EL (cell line): ENCODE results near the gene VWF.
"Not testable (repeated sequence)": the region's sequence is repeated elsewhere in the genome, so short reads cannot be mapped to it uniquely, and the experiment has no call there.

Source experiments
- DNase-seq: peaks from one replicate; pipeline ENCODE4 v3.0.0-alpha.2; 2016

VWF gene

DNA sequence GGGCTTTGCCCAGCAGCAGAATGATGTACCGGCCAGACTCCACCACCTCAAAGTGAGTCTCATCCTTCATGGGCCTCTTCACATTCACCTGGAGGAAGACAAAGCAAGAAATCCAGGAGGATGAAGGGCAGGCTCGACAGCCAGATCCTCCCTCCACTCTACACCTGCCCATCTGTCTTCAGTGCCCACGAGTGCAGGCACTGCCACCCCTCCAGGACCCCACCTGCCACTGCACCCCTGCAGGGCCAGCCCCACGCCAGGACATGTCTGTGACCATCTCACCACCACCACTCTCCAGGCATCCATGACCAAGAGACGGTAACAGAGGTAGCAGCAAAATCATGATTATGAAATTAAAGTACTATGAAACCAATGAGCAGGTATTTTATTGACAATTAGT lies 95.1 kb downstream of the VWF start:
- DNase-seq = no peak

DNA sequence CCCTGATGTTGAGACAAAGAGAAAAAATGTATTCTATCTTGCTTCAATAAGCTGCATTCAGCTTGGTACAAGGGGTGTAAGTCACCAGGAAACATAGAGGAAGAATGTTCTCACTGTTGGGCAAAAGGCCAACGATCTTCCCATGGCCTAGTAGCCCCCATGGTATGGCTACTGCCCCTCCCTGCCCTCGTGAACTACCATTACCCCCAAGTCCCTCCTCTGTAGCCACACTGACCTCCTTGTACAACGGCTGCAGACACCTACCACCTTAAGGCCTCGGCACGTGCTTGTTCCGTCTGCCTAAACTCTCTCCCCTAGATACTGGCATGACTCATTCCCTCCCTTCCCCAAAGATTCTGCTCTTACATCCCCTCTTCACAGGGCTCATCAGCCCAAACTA lies 97.5 kb downstream of the VWF start:
- DNase-seq = no peak

GRCh38 chr12:6025703-6026298 lies 98.7 kb downstream of the VWF start:
- not testable (repeated sequence) for DNase-seq

DNA sequence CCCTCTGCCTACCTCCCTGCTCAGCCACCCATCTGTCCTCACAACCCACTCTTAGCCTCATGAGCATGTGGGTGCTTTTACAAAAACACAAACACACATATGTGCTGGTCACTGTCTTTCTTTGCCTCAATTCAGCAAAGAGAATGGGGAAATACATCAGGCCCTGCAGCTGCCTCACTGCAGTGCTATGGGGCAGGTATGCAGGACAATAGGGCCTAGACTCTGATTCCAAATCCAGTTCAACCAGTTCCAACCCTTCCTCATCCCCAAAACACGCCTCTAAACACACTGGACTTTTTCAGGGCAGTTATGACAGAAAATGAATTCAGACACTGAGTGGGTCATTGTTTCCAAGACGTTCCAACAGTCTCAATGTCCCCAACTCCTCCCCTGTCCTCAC lies 100.4 kb downstream of the VWF start:
- DNase-seq = not testable (repeated sequence)

GRCh38 chr12:6020930-6021329 lies 103.5 kb downstream of the VWF start:
- no peak for DNase-seq

GRCh38 chr12:6020511-6020910 lies 104.0 kb downstream of the VWF start:
- not testable (repeated sequence) for DNase-seq

DNA sequence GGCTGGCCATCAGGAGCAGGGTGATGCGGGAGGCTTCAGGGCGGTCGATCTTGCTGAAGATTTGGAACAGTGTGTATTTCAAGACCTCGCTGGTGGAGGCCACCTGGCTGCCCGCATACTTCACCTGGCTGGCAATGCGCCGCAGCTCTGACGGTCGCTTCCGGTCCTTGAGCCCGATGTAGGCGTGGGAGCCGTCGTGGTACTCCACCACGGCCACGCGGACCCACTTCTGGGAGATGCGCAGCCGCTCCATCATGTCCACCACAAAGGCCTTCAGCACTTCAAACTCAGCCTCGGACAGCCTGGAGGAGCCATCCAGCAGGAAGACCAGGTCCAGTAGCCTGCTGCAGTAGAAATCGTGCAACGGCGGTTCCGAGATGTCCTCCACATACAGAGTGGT lies 105.2 kb downstream of the VWF start:
- DNase-seq = not testable (repeated sequence)

- no peak for DNase-seq
These were observed 106.2 kb downstream of the VWF start for GRCh38 chr12:6018265-6018664.

DNA sequence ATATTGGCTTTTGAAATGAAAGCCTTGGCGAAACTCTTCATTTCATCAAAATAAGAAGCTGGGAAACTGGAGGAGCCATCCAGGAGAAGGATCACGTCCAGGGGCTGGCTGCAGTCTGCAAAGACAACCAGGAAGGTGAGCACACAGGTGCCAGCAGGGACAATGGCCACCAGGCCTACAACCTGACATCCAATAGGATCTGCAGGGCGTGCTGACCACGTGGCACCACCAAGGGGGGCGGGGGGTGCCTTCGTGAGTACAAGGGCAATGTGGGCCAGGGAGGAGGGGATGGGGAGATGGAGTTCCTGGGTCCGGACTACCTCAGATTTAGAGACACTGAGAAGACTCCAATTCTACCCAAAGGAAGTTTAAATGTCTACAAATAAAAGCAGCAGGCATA lies 107.7 kb downstream of the VWF start:
- no peak for DNase-seq

GRCh38 chr12:6016004-6016403 lies 108.5 kb downstream of the VWF start:
- not testable (repeated sequence) for DNase-seq

DNA sequence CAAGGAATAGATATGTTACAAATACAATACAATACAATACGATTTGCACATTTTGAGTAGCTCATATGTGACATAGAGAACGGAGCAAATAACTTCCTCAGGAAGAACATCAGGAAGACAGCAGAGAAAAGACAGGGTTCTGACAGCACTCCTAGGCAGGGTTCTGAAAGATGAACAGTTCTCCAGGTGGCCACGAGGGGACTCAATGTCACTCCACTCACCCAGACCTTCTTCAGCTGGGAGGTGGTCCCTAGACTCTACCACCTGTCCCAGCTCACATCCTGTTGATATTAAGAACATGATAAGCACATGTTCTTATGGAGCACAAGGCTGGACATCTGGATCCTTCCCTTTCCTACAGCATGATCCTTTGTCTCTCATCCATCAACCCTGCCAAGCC lies 109.2 kb downstream of the VWF start:
- not testable (repeated sequence) for DNase-seq

DNA sequence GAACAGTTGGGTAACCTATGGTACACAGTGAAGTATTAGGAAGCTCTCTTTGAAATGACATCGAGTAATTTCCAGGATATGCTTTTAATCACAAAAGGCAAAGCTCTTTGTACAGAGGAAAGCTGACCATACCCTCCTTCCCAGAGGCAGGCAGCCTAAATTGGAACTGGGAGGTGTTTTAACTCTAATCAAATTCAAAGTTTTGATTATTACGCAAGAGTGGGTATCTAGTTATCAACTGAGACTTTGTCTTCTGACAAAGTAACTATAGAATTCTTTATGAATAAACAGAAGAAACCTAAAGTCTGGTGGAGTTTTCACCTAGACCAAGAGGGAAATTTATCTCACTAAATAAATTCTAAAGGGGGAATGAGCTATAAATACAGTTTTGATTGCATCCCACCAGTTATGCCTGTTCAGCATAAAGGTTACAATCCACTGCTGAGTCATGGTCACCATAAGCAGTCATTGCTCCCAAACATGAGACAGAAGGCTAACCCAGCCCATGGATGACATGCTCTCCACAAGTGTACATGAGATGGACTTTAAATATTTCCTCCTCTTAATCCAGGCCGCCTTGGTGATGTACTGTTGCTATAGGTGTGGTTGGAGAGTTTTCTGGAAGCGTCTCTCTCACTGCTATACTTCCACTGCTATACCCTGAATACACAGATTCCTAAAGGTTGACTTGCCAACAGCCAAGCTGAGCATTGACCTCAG lies 113.7 kb downstream of the VWF start:
- not testable (repeated sequence) for DNase-seq

DNA sequence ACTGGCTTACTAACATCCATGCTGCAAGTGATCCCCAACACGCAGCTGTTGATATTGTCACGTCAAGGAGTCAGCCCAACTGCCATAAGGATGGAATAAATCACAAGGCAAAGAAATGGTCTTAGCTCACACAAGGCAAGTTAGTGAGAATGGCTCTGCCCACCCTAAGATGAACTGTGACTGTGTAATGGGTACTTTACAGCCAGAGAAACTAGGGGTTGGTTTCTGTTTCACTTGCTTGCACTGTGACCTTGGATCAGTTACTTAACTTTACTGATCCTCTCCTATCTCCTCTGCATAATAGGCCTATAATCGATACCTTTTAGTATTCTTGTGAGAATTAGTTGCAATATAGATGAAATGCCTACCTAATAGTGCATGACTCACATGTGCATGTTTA lies 127.2 kb downstream of the VWF start:
- DNase-seq = no peak

GRCh38 chr12:5996459-5996858 lies 128.0 kb downstream of the VWF start:
- no peak for DNase-seq

DNA sequence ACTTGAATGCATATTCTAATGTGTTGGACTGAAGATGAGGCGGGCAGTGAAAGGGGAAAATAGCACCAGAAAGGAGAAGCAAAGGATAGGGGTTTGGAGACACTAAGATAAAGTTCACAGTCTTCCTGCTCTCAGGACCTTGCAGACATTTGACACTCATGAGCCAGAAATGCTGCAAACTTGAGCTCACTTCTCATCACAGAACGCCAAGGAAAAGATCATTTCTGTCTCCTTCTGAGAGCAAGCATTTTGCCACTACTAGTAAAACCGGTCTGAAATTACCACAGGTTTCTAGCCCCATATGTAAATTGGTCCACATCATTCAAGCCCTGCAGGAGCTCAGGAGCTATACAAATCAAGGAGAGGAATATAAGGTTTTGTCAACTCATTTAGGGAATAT lies 134.8 kb downstream of the VWF start:
- no peak for DNase-seq

DNA sequence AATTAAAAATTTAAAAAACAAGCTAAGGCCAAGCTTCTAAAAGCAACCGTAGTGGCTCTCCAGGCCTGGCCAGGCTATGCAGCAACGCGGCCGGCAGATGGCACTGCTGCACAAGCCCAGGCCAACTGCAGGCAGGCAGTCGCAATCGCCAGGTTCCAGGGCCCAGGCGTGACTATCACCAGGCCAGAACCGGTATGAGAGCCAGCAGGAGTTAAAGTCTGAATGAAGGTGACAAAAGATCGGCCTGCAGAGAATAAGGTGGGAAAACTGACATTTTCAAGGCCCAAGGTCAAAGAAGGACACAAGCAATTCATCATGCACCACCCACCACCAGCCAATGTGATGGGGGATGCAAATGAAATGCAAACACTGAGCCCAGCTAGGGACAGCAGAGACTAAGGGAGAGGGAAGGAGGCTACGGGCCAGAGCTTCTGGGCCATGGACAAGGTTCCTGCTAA lies 135.8 kb downstream of the VWF start:
- DNase-seq = peak; percentile 66

DNA sequence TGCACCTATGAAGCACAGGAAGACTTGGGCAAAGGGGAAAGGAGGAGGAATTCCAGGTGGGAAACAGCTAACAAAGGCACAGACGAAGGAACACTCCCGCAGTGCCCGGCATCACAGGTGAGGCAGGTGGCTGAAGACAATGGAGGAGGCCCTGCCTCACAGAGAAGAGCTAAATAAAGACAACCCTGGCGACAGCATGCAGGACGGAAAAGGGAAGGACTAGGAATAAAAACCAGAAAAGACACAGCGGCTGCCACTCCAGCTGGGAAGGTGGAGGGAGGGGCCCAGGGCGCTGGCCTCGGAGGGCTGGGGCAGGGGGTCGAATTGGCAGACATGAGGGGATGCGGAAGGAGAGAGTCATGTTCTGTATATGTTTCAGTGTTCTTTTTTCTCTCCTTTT lies 136.4 kb downstream of the VWF start:
- no peak for DNase-seq

DNA sequence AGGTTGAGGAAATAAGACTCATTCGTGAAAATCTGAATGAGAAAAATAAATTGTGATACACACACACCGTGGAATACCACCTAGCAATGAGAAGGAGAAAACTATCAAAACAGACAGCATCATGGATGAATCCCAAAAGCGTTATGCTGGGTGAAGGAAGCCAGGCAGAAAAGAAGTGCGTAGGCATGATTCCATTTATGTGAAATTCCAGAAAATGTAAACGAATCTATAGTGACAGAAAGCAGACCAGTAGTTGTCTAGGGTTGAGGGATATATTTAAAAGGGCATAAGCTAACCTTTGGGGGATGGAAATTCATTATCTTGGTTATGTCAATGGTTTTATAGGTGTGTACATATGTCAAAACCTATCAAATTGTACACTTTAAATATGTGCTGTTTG lies 136.9 kb downstream of the VWF start:
- DNase-seq = no peak

GRCh38 chr12:5985471-5985870 lies 139.0 kb downstream of the VWF start:
- no peak for DNase-seq

DNA sequence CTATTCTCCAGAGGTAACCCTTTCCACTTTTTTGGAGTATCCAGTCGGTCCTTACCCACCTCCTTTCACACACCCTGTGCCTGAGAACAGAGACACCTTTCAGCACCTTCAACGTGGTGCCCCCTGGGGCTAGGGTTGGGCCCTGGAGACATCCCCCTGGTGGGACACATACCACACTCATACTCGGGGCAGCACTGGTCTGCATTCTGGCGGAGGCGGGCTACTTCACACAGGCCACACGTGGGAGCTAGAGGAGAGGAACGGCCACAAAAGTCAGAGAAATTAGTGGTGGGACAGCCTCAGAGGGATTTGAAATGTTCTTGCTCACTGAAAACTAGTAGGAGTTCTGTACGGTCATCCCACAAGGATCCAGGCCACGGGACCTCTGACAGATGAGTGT lies 139.6 kb downstream of the VWF start:
- no peak for DNase-seq

DNA sequence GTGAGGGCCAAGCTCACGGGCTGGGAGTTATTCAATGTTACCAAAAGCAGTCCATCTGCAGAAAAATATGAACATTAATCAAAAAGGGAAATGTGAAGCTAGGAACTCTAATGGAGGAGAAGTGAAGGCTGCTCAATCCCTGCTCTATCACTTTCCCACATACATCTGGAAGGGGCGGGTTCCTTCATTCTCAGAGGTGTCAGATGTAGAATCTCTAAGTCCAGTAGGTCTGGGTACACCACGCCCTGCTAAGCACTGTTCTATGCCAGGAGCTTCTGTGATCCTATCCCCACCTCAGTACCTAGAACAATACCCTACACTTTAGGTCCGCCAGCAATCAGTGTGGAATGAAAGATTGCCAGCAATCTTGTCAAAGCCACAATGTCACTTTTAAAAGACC lies 142.4 kb downstream of the VWF start:
- DNase-seq = no peak

- DNase-seq = no peak
These were observed 146.9 kb downstream of the VWF start for GRCh38 chr12:5977556-5977955.

DNA sequence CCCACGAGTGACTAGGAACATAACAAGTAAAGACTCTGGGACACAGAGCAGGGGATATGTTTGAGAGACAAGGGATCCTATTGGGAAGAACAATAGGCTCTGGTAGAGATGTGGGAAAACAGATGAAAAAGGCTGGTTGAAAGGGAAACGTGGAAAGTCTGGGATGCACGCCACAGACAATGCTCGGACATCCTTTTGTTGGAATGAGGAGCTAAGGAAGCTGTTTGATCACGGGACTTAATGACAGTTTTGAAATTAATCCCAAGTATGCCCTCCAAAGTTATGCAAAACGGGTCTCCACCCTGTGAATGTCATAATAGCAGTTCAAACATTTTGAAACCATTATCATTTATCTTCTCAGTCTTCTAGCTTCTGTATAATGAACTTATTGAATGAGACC lies 147.8 kb downstream of the VWF start:
- DNase-seq = no peak

DNA sequence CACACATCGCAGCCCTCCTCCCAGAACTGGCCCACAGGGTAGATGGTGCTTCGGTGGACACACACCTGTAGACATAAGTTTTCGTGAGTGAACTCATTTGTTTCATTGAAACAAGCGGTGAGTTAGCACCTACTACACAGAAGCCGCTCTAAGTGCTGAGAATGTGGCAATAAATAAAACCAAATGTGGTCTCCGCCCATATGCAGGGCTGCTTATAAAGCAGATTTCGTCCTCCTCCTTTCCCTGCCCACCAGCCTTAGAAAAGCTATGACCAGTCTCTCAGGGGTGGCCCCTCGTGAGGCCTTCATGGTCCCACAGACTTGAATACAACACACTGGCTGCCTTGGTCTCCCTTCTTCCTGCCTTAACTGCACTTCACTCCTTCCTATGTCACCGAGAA lies 148.3 kb downstream of the VWF start:
- no peak for DNase-seq
